ENCODE measurements around the gene FAM114A1.

GRCh38 chr4:38920677-38921076 is 53.1 kb downstream of the FAM114A1 start:
- TF ChIP-seq RAD21 (conservative IDR thresholded peaks at IDR 0.05) (no peak), MXI1 (conservative IDR thresholded peaks at IDR 0.05; ENCODE audit: poor library complexity, severe bottlenecking) (no peak), EP300 (conservative IDR thresholded peaks at IDR 0.05; ENCODE audit: poor library complexity, severe bottlenecking) (no peak), POLR2AphosphoS5 (IDR thresholded peaks at IDR 0.05) (no peak), REST (IDR thresholded peaks at IDR 0.05; ENCODE audit: borderline replicate concordance) (no peak)
